H1 (cell line): ENCODE measurements around the gene GBX1. TPM values are rescaled to one million over a fixed set of nuclear protein-coding genes. Genes with fewer than 3 reads are reported as not detected.

Experiments
- CHD2 ChIP-seq: IDR thresholded peaks from 2 replicates; pipeline ENCODE4 v1.6.1; 2012; ENCODE audit warnings: low read length, improper control_type of control experiment
- EP300 ChIP-seq, 2 experiments: IDR thresholded peaks; 1 replicate in 1 of 2; 2 replicates in 1 of 2; pipeline ENCODE4 v1.6.1; 2011 to 2012; ENCODE audit warnings: low read depth in 2 of 2, low read length in 2 of 2, mild to moderate bottlenecking in 2 of 2, borderline replicate concordance in 1 of 2, inconsistent platforms in 1 of 2, moderate library complexity in 1 of 2
- JUN ChIP-seq: IDR thresholded peaks from 2 replicates; pipeline ENCODE4 v1.6.1; 2011; ENCODE audit warnings: low read depth, mild to moderate bottlenecking, improper control_type of control experiment, low read length
- NRF1 ChIP-seq: IDR thresholded peaks from 2 replicates; pipeline ENCODE4 v1.6.1; 2011; ENCODE audit warnings: mild to moderate bottlenecking, low read depth, low read length, improper control_type of control experiment
- POLR2AphosphoS5 ChIP-seq: IDR thresholded peaks from 2 replicates; pipeline ENCODE4 v1.6.1; 2011; ENCODE audit warnings: low read depth, low read length
- POU5F1 ChIP-seq: IDR thresholded peaks from 2 replicates; pipeline ENCODE4 v1.6.1; 2011; ENCODE audit warnings: low read depth, mild to moderate bottlenecking, low read length, moderate library complexity
- SRF ChIP-seq: IDR thresholded peaks from 2 replicates; pipeline ENCODE4 v1.6.1; 2011; ENCODE audit warnings: mild to moderate bottlenecking, low read depth, low read length, moderate library complexity
- polyA plus RNA-seq, 7 experiments: library from polyadenylated mRNA; depleted of rRNA in 3 of 7; stranded (reverse) in 5 of 7; unstranded in 2 of 7; fragments of >200 nt in 5 of 7; fragments of 200-250 nt in 2 of 7; gene quantifications; 1 replicate in 5 of 7; 2 replicates in 1 of 7; 4 replicates in 1 of 7; pipeline versions ENCODE4 v1.2.1 to v1.2.3, GENCODE V29; 2011 to 2013; ENCODE audit warnings: missing spikeins in 2 of 7, mixed read lengths in 2 of 7
- total RNA-seq: library from RNA; stranded (reverse); fragmentation: NEBNext Ultra II Directional; extraction: Animal tissue kit (Norgen Biotek cat#: 25700); gene quantifications from 2 replicates; pipeline ENCODE4 v1.2.1, GENCODE V29; 2021

The GBX1 gene
- total and polyA plus RNA-seq, 2 of the 8 experiments (the other 6 are each of a cell fraction or from before 2014, with no cell fraction given) = not detected

DNA sequence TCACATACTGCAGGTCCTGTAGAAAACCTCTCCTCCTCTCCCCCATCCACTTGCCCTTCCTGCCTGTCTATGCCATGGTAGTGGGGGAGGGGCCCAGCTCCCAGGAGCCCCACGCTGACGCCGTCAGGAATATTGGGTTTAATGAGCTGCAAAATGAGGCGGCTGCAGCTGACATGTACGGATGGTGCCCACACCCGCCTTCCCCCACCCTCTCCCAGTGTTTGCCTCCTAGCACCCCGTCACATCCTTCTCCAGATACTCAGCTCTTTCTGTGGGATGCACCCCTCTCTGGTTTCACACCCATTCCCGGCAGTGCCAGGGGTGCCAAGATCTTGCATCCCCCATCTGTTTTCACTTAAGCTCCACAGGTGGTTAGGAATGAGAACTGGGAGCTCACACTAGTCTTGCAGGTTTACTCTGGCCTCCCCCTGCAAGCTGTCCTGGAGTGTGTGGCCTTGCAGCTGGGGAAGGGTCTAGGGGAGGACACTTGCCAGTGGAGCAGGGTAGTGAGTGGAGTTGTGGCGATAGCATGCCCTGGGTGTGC is 26.1 kb downstream of the GBX1 start (continued):
- TF ChIP-seq JUN (no peak), POLR2AphosphoS5 (no peak), SRF (no peak), EP300 (IDR thresholded peaks at IDR 0.05; ENCODE audit: borderline replicate concordance in 1 of 2, low read depth in 2 of 2, low read length in 2 of 2) (no peak), CHD2 (no peak), POU5F1 (no peak), NRF1 (no peak)
